MM.1S (cell line): ENCODE results near the gene PFDN1.

Experiments
- EZH2 ChIP-seq: fragments of 300-600 bp; sonication (generic); optimal IDR thresholded peaks from 2 replicates; pipeline ENCODE3; 2017; ENCODE audit warnings: low read depth, mild to moderate bottlenecking, antibody characterized with exemption, low read length, mixed read lengths
- TF ChIP-seq, protein P1 (sequence below): fragments of 300-600 bp; sonication (generic); IDR thresholded peaks from 2 replicates; pipeline ENCODE4 v1.5.1; 2016; ENCODE audit warnings: antibody characterized with exemption, low read length, mixed read lengths

DNA sequence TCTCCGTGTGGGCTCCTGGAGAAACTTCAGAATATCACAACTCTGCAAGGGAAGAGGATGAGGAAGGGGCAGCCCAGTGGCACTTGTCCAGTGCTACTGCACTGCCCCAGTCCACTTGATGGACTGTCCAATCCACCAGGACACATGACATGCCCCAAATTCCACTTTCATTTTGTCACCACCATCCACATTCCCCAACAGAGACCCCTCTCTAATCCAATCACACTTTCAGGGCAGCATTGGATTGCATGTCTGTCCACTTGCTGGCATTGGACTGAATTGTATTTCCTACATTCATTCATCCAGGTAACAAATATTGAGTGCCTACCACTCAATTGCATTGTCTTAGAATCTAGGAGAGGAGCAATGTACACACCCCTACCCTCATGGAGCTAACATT, 28.7 kb upstream of the PFDN1 start:
- TF ChIP-seq, protein P1, sequence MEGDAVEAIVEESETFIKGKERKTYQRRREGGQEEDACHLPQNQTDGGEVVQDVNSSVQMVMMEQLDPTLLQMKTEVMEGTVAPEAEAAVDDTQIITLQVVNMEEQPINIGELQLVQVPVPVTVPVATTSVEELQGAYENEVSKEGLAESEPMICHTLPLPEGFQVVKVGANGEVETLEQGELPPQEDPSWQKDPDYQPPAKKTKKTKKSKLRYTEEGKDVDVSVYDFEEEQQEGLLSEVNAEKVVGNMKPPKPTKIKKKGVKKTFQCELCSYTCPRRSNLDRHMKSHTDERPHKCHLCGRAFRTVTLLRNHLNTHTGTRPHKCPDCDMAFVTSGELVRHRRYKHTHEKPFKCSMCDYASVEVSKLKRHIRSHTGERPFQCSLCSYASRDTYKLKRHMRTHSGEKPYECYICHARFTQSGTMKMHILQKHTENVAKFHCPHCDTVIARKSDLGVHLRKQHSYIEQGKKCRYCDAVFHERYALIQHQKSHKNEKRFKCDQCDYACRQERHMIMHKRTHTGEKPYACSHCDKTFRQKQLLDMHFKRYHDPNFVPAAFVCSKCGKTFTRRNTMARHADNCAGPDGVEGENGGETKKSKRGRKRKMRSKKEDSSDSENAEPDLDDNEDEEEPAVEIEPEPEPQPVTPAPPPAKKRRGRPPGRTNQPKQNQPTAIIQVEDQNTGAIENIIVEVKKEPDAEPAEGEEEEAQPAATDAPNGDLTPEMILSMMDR, result no peak
- no peak for TF ChIP-seq EZH2
